Peyer's patch (tissue), 4 donors: ENCODE results near the gene APOBEC3H. TPM values are rescaled to one million over a fixed set of nuclear protein-coding genes. Genes with fewer than 3 reads are reported as not detected.
"Not testable (repeated sequence)": the region's sequence is repeated elsewhere in the genome, so short reads cannot be mapped to it uniquely, and the experiment has no call there.

ENCODE experiments used
- DNase-seq, 3 donors: peaks; one replicate each; pipeline ENCODE4 v3.0.0-alpha.2; 2017 to 2019
- H3K27ac ChIP-seq, 4 donors: fragments of 200-600 bp; sonication (generic); one replicate each; pipeline ENCODE4 v1.5.1; 2016 to 2019
- H3K27me3 ChIP-seq, 2 donors: fragments of 200-600 bp; sonication (generic); one replicate each; pipeline ENCODE4 v1.5.1; 2019
- H3K36me3 ChIP-seq, 3 donors: fragments of 200-600 bp; sonication (generic); one replicate each; pipeline ENCODE4 v1.5.1; 2016 to 2019
- H3K4me1 ChIP-seq, 4 donors: fragments of 200-600 bp; sonication (generic); one replicate each; pipeline ENCODE4 v1.5.1; 2016 to 2019
- H3K4me3 ChIP-seq, 4 donors: fragments of 200-600 bp; sonication (generic); 1 replicate in 3 of 4; 2 replicates in 1 of 4; pipeline ENCODE4 v1.5.1; 2016 to 2019; ENCODE audit warnings: mild to moderate bottlenecking in 1 of 4
- H3K9me3 ChIP-seq, 4 donors: fragments of 200-600 bp; sonication (generic); one replicate each; pipeline ENCODE4 v1.5.1; 2016 to 2019; ENCODE audit warnings: mild to moderate bottlenecking in 1 of 4
- POLR2A ChIP-seq, 2 donors: fragments of 450-650 bp; IDR thresholded peaks; one replicate each; pipeline ENCODE4 v1.5.1; 2017; ENCODE audit warnings: antibody characterized with exemption in 2 of 2, mild to moderate bottlenecking in 2 of 2, moderate library complexity in 2 of 2
- total RNA-seq, 4 donors: library from RNA; depleted of rRNA; stranded (reverse); fragments of >200 nt; gene quantifications; one replicate each; pipeline ENCODE4 v1.1.0, GENCODE V29; 2016
- TF ChIP-seq, protein P1 (sequence below), 6 experiments: fragments of 450-650 bp in 4 of 6; fragments of 200-600 bp in 2 of 6; sonication (generic) in 1 of 6; IDR thresholded peaks; one replicate each; pipeline ENCODE4 v1.5.1; 2017 to 2019; ENCODE audit warnings: antibody characterized with exemption in 6 of 6, mild to moderate bottlenecking in 3 of 6, moderate library complexity in 1 of 6

The APOBEC3H gene
- total RNA-seq, 4 donors from 2014 or later, result not detected

DNA sequence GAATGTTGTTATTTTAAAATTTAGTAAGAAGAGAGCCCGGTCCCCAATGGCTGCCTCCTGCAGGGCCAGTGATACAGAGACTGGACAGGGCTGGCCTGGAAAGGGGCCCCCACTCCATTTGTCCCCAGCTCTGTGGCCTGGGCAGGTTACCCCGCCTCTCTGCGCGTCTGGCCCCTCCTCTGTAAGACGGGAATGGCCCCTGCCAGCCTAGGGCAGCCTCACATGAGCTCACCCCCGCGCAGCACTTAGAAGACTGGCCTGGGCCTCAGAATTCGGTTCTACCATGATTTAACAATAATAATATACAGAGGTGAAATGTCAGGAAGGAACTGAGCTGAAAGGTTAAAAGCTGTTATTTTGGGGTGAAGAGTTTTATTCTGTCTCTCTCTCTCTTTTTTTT lies 18.7 kb upstream of the APOBEC3H start:
- no peak for DNase-seq
- Histone ChIP-seq H3K27me3 (no peaks in the 10 kb centered on the region), H3K9me3 (no peaks in the 10 kb centered on the region), H3K27ac (peak overlapping the region in 1 of 4 donors; percentile 85), H3K4me3 (peak overlapping the region in 1 of 4 donors; percentile 51), H3K36me3 (peaks cover 0 to 11% (median 0%) of the 10 kb centered on the region in 3 donors), H3K4me1 (peaks cover 0 to 11% (median 10%) of the 10 kb centered on the region in 4 donors)
- TF ChIP-seq, protein P1, sequence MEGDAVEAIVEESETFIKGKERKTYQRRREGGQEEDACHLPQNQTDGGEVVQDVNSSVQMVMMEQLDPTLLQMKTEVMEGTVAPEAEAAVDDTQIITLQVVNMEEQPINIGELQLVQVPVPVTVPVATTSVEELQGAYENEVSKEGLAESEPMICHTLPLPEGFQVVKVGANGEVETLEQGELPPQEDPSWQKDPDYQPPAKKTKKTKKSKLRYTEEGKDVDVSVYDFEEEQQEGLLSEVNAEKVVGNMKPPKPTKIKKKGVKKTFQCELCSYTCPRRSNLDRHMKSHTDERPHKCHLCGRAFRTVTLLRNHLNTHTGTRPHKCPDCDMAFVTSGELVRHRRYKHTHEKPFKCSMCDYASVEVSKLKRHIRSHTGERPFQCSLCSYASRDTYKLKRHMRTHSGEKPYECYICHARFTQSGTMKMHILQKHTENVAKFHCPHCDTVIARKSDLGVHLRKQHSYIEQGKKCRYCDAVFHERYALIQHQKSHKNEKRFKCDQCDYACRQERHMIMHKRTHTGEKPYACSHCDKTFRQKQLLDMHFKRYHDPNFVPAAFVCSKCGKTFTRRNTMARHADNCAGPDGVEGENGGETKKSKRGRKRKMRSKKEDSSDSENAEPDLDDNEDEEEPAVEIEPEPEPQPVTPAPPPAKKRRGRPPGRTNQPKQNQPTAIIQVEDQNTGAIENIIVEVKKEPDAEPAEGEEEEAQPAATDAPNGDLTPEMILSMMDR (IDR thresholded peaks at IDR 0.05), result no peak
- TF ChIP-seq POLR2A (IDR thresholded peaks at IDR 0.05), result no peak

GRCh38 chr22:39079054-39079637 lies 17.9 kb upstream of the APOBEC3H start:
- not testable (repeated sequence) for DNase-seq, H3K9me3 ChIP-seq

DNA sequence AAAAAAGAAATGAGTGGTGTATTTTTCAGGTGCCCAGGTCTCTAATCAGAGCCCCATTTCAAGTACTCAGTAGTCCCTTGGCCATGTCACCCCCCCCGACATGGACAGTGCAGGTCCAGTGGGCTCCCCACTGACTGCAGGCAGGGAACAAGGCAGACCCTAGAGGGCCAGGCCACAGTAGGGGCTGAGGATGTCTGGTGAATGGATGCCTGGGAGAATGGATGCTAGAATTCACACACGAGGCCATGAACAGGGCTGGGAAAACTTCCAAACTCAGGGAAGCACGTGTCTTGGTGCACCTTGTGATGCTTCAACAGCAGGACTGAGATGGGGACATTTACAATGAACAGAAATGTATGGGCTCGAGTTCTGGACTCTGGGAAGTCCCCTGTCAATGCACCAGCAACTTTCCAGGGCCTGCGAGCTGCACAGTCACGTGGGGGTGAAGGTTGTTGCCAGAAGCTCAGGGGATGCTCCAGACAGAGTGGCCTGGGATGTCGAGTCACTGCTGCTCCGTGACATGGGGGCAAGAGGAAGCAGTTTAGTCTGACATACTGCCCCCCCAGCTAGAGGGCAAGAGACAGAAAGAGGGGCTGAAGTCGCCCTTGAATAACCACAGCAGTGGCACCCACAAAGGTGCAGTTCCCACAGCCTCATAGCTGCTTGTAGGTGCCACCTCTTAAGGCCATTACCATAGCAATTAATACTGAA lies 16.8 kb upstream of the APOBEC3H start:
- Histone ChIP-seq H3K36me3 (peaks cover 0 to 11% (median 0%) of the 10 kb centered on the region in 3 donors), H3K27me3 (no peaks in the 10 kb centered on the region), H3K4me1 (peaks cover 0 to 11% (median 10%) of the 10 kb centered on the region in 4 donors), H3K9me3 (no peaks in the 10 kb centered on the region), H3K27ac (peak overlapping the region in 1 of 4 donors; percentile 49), H3K4me3 (no peak overlapping the region)
- DNase-seq, result peak in 1 of 3 donors; percentile 16
- TF ChIP-seq, protein P1 (IDR thresholded peaks at IDR 0.05), result no peak
- no peak for TF ChIP-seq POLR2A (IDR thresholded peaks at IDR 0.05)

More at GRCh38 chr22:39079054-39079637, 17.9 kb upstream of the APOBEC3H start:
- H3K4me1 ChIP-seq, result peaks cover 0 to 11% (median 10%) of the 10 kb centered on the region in 4 donors
- peaks cover 0 to 11% (median 0%) of the 10 kb centered on the region in 3 donors for H3K36me3 ChIP-seq
- not testable (repeated sequence) for H3K27ac ChIP-seq, H3K27me3 ChIP-seq, H3K4me3 ChIP-seq

- H3K4me1 ChIP-seq, result peaks cover 0 to 11% (median 10%) of the 10 kb centered on the region in 4 donors
- no peaks in the 10 kb centered on the region for H3K9me3 ChIP-seq
- peak in 1 of 3 donors; percentile 25 for DNase-seq
- no peaks in the 10 kb centered on the region for H3K27me3 ChIP-seq
- peaks cover 0 to 11% (median 0%) of the 10 kb centered on the region in 3 donors for H3K36me3 ChIP-seq
- TF ChIP-seq, protein P1 (IDR thresholded peaks at IDR 0.05), result no peak
- no peak for TF ChIP-seq POLR2A (IDR thresholded peaks at IDR 0.05)
- H3K4me3 ChIP-seq, result no peak overlapping the region
- no peak overlapping the region for H3K27ac ChIP-seq
These were observed 16.0 kb upstream of the APOBEC3H start for GRCh38 chr22:39081016-39081415.

GRCh38 chr22:39081598-39081997 lies 15.4 kb upstream of the APOBEC3H start:
- Histone ChIP-seq H3K36me3 (peaks cover 0 to 11% (median 0%) of the 10 kb centered on the region in 3 donors), H3K4me3 (no peak overlapping the region), H3K4me1 (peaks cover 0 to 11% (median 10%) of the 10 kb centered on the region in 4 donors), H3K27ac (no peak overlapping the region), H3K27me3 (no peaks in the 10 kb centered on the region), H3K9me3 (no peaks in the 10 kb centered on the region)
- DNase-seq, result peak in 1 of 3 donors; percentile 27
- TF ChIP-seq, protein P1 (IDR thresholded peaks at IDR 0.05), result no peak
- no peak for TF ChIP-seq POLR2A (IDR thresholded peaks at IDR 0.05)
